Measurements from ENCODE around the gene SLC4A2.

The SLC4A2 gene

GRCh38 chr7:151121380-151122170, 62.2 kb downstream of the SLC4A2 start:
- H3K4me3 ChIP-seq (ENCODE audit: low read length): no peak overlapping the region
- no peak overlapping the region for H3K9ac ChIP-seq (ENCODE audit: low read length)
- peaks cover 15% of the 10 kb centered on the region for H3K4me1 ChIP-seq (ENCODE audit: control insufficient read depth, insufficient read depth, low read length)
- no peaks in the 10 kb centered on the region for H3K9me3 ChIP-seq (ENCODE audit: control insufficient read depth, low read length)
- H3K27me3 ChIP-seq (ENCODE audit: control insufficient read depth, insufficient read depth, low read length): no peaks in the 10 kb centered on the region
- no peaks in the 10 kb centered on the region for H3K36me3 ChIP-seq (ENCODE audit: control insufficient read depth, insufficient read depth, low read length)

- H3K4me3 ChIP-seq (ENCODE audit: low read length): no peak overlapping the region
- H3K9ac ChIP-seq (ENCODE audit: low read length): no peak overlapping the region
- no peaks in the 10 kb centered on the region for H3K9me3 ChIP-seq (ENCODE audit: control insufficient read depth, low read length)
- peaks cover 14% of the 10 kb centered on the region for H3K4me1 ChIP-seq (ENCODE audit: control insufficient read depth, insufficient read depth, low read length)
- H3K36me3 ChIP-seq (ENCODE audit: control insufficient read depth, insufficient read depth, low read length): no peaks in the 10 kb centered on the region
- H3K27me3 ChIP-seq (ENCODE audit: control insufficient read depth, insufficient read depth, low read length): no peaks in the 10 kb centered on the region
These were observed 62.9 kb downstream of the SLC4A2 start for GRCh38 chr7:151122276-151122675.

- no peak overlapping the region for H3K9ac ChIP-seq (ENCODE audit: low read length)
- no peaks in the 10 kb centered on the region for H3K36me3 ChIP-seq (ENCODE audit: control insufficient read depth, insufficient read depth, low read length)
- H3K4me3 ChIP-seq (ENCODE audit: low read length): no peak overlapping the region
- H3K9me3 ChIP-seq (ENCODE audit: control insufficient read depth, low read length): no peaks in the 10 kb centered on the region
- no peaks in the 10 kb centered on the region for H3K27me3 ChIP-seq (ENCODE audit: control insufficient read depth, insufficient read depth, low read length)
- peaks cover 14% of the 10 kb centered on the region for H3K4me1 ChIP-seq (ENCODE audit: control insufficient read depth, insufficient read depth, low read length)
These were observed 63.4 kb downstream of the SLC4A2 start for GRCh38 chr7:151122796-151123157.

GRCh38 chr7:151123158-151123821, 63.9 kb downstream of the SLC4A2 start:
- H3K4me1 ChIP-seq (ENCODE audit: control insufficient read depth, insufficient read depth, low read length): peaks cover 14% of the 10 kb centered on the region
- H3K9ac ChIP-seq (ENCODE audit: low read length): no peak overlapping the region
- no peaks in the 10 kb centered on the region for H3K36me3 ChIP-seq (ENCODE audit: control insufficient read depth, insufficient read depth, low read length)
- H3K9me3 ChIP-seq (ENCODE audit: control insufficient read depth, low read length): no peaks in the 10 kb centered on the region
- H3K27me3 ChIP-seq (ENCODE audit: control insufficient read depth, insufficient read depth, low read length): no peaks in the 10 kb centered on the region
- no peak overlapping the region for H3K4me3 ChIP-seq (ENCODE audit: low read length)

GRCh38 chr7:151123822-151124464, 64.6 kb downstream of the SLC4A2 start:
- no peaks in the 10 kb centered on the region for H3K27me3 ChIP-seq (ENCODE audit: control insufficient read depth, insufficient read depth, low read length)
- peaks cover 14% of the 10 kb centered on the region for H3K4me1 ChIP-seq (ENCODE audit: control insufficient read depth, insufficient read depth, low read length)
- H3K4me3 ChIP-seq (ENCODE audit: low read length): no peak overlapping the region
- H3K9me3 ChIP-seq (ENCODE audit: control insufficient read depth, low read length): no peaks in the 10 kb centered on the region
- H3K9ac ChIP-seq (ENCODE audit: low read length): no peak overlapping the region
- H3K36me3 ChIP-seq (ENCODE audit: control insufficient read depth, insufficient read depth, low read length): peaks cover 6% of the 10 kb centered on the region

- Histone ChIP-seq H3K9ac (ENCODE audit: low read length) (no peak overlapping the region), H3K27me3 (ENCODE audit: control insufficient read depth, insufficient read depth, low read length) (no peaks in the 10 kb centered on the region), H3K4me3 (ENCODE audit: low read length) (no peak overlapping the region), H3K4me1 (ENCODE audit: control insufficient read depth, insufficient read depth, low read length) (peaks cover 14% of the 10 kb centered on the region), H3K36me3 (ENCODE audit: control insufficient read depth, insufficient read depth, low read length) (peaks cover 7% of the 10 kb centered on the region), H3K9me3 (ENCODE audit: control insufficient read depth, low read length) (no peaks in the 10 kb centered on the region)
These were observed 65.1 kb downstream of the SLC4A2 start for GRCh38 chr7:151124481-151124880.

- Histone ChIP-seq H3K4me1 (ENCODE audit: control insufficient read depth, insufficient read depth, low read length) (peaks cover 14% of the 10 kb centered on the region), H3K9ac (ENCODE audit: low read length) (no peak overlapping the region), H3K4me3 (ENCODE audit: low read length) (no peak overlapping the region), H3K9me3 (ENCODE audit: control insufficient read depth, low read length) (no peaks in the 10 kb centered on the region), H3K27me3 (ENCODE audit: control insufficient read depth, insufficient read depth, low read length) (no peaks in the 10 kb centered on the region), H3K36me3 (ENCODE audit: control insufficient read depth, insufficient read depth, low read length) (peaks cover 7% of the 10 kb centered on the region)
These were observed 65.6 kb downstream of the SLC4A2 start for GRCh38 chr7:151124899-151125399.

- H3K27me3 ChIP-seq (ENCODE audit: control insufficient read depth, insufficient read depth, low read length): no peaks in the 10 kb centered on the region
- no peak overlapping the region for H3K9ac ChIP-seq (ENCODE audit: low read length)
- H3K4me1 ChIP-seq (ENCODE audit: control insufficient read depth, insufficient read depth, low read length): peaks cover 14% of the 10 kb centered on the region
- H3K9me3 ChIP-seq (ENCODE audit: control insufficient read depth, low read length): no peaks in the 10 kb centered on the region
- H3K36me3 ChIP-seq (ENCODE audit: control insufficient read depth, insufficient read depth, low read length): peaks cover 7% of the 10 kb centered on the region
- no peak overlapping the region for H3K4me3 ChIP-seq (ENCODE audit: low read length)
These were observed 66.1 kb downstream of the SLC4A2 start for GRCh38 chr7:151125470-151125845.

GRCh38 chr7:151125846-151126481, 66.6 kb downstream of the SLC4A2 start:
- Histone ChIP-seq H3K4me3 (ENCODE audit: low read length) (no peak overlapping the region), H3K36me3 (ENCODE audit: control insufficient read depth, insufficient read depth, low read length) (peaks cover 7% of the 10 kb centered on the region), H3K9ac (ENCODE audit: low read length) (no peak overlapping the region), H3K9me3 (ENCODE audit: control insufficient read depth, low read length) (no peaks in the 10 kb centered on the region), H3K27me3 (ENCODE audit: control insufficient read depth, insufficient read depth, low read length) (no peaks in the 10 kb centered on the region), H3K4me1 (ENCODE audit: control insufficient read depth, insufficient read depth, low read length) (peaks cover 14% of the 10 kb centered on the region)
